Mammary epithelial cell (primary cell): ENCODE results near the gene YOD1.

Experiments
- CTCF ChIP-seq, 2 donors: IDR thresholded peaks in 1 of 2; conservative IDR thresholded peaks in 1 of 2; 2 replicates each; pipeline ENCODE4 v1.5.1; 2011 to 2012; ENCODE audit warnings: inconsistent platforms in 2 of 2, low read length in 2 of 2, mild to moderate bottlenecking in 2 of 2, control low read depth in 1 of 2, low read depth in 1 of 2; ENCODE audit not compliant: insufficient read depth in 1 of 2; ENCODE audit errors: extremely low read depth in 1 of 2
- EZH2 ChIP-seq: IDR thresholded peaks from 2 replicates; pipeline ENCODE4 v1.6.1; 2012; ENCODE audit warnings: low read length, inconsistent platforms, borderline replicate concordance

- TF ChIP-seq CTCF (conservative IDR thresholded peaks at IDR 0.05 in 1 of 2, IDR thresholded peaks at IDR 0.05 in 1 of 2; ENCODE audit: extremely low read depth in 1 of 2, insufficient read depth in 1 of 2, low read depth in 1 of 2, low read length in 2 of 2) (peak; percentile 90 to 94), EZH2 (no peak)
Measured at GRCh38 chr1:207004931-207005830, 45.8 kb downstream of the YOD1 start.
